ENCODE results near the gene NR1D1.

GRCh38 chr17:40099619-40100418, 570 bp downstream of the NR1D1 start:
- TF ChIP-seq POLR2A (IDR thresholded peaks at IDR 0.05; ENCODE audit: low read length) (no peak), GATA1 (IDR thresholded peaks at IDR 0.05; ENCODE audit: low read depth, low read length) (no peak)
